GM12892 (cell line): Measurements from ENCODE around the gene PNPLA8.

Experiments
- POLR2A ChIP-seq: IDR thresholded peaks from 2 replicates; pipeline ENCODE4 v1.6.1; 2011; ENCODE audit warnings: low read depth, low read length, control low read depth
- POLR2AphosphoS5 ChIP-seq: IDR thresholded peaks from 2 replicates; pipeline ENCODE4 v1.6.1; 2011; ENCODE audit warnings: low read depth, low read length, control low read depth
- TAF1 ChIP-seq: IDR thresholded peaks from 2 replicates; pipeline ENCODE4 v1.6.1; 2011; ENCODE audit warnings: low read depth, mild to moderate bottlenecking, control low read depth, low read length, borderline replicate concordance

DNA sequence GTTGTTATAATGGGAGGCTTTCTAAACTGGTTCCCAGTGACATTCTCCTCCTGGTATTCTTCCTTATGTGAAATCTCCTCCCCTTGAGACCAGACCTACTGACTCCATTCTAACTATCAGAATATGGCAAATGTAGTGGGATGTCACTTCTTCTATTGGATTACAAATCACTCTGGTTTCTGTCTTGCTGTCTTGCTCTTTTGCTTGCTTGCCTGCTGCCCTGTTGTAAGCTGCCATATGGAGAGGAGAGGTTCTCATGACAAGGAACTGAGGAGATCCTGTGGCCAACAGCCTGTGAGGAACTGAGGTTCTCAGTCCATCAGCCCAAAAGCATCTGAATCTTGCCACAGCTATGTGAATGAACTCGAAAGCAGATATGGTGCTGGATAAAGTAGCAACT is 65.0 kb downstream of the PNPLA8 start:
- TF ChIP-seq POLR2A (no peak), POLR2AphosphoS5 (no peak), TAF1 (no peak)
